HEK293T (cell line): ENCODE results near the gene WDR62.
A peak's percentile ranks its signal among the peaks of the same experiment; 100 is the strongest.
"Not testable (repeated sequence)": the region's sequence is repeated elsewhere in the genome, so short reads cannot be mapped to it uniquely, and the experiment has no call there.

Experiments used
- CTCF ChIA-PET: fragments of 350-600 bp; formaldehyde crosslinking; extraction: SDS; loops from one replicate; lab custom pipeline; 2021; ENCODE audit warnings: antibody characterized with exemption, inconsistent platforms; lab: Yijun Ruan, JAX
- POLR2A ChIA-PET: fragments of 350-600 bp; formaldehyde crosslinking; extraction: SDS; loops from one replicate; lab custom pipeline; 2020; ENCODE audit warnings: antibody characterized with exemption, inconsistent platforms; lab: Yijun Ruan, JAX
- DNase-seq: peaks from one replicate; pipeline ENCODE4 v3.0.0; 2012; ENCODE audit warnings: mixed read lengths; ENCODE audit errors: extremely low spot score
- ARNT ChIP-seq: fragments of 450-650 bp; IDR thresholded peaks from 2 replicates; pipeline ENCODE4 v1.6.1; 2017; ENCODE audit warnings: mild to moderate bottlenecking
- BHLHE40 ChIP-seq: fragments of 450-650 bp; IDR thresholded peaks from 2 replicates; pipeline ENCODE4 v1.6.1; 2016; ENCODE audit warnings: mild to moderate bottlenecking, moderate library complexity, borderline replicate concordance
- CTBP1 ChIP-seq: fragments of 450-650 bp; IDR thresholded peaks from 2 replicates; pipeline ENCODE4 v1.6.1; 2016; ENCODE audit warnings: borderline replicate concordance
- ELF4 ChIP-seq: fragments of 450-650 bp; IDR thresholded peaks from 2 replicates; pipeline ENCODE4 v1.6.1; 2017; ENCODE audit warnings: antibody characterized with exemption
- FOXA1 ChIP-seq: fragments of 450-650 bp; IDR thresholded peaks from 2 replicates; pipeline ENCODE4 v1.6.1; 2016; ENCODE audit warnings: mild to moderate bottlenecking
- FOXK2 ChIP-seq: fragments of 450-650 bp; IDR thresholded peaks from 2 replicates; pipeline ENCODE4 v1.6.1; 2016; ENCODE audit warnings: mild to moderate bottlenecking
- FOXM1 ChIP-seq: fragments of 450-650 bp; IDR thresholded peaks from 2 replicates; pipeline ENCODE4 v1.6.1; 2017; ENCODE audit warnings: mild to moderate bottlenecking, borderline replicate concordance
- HDGF ChIP-seq: fragments of 450-650 bp; IDR thresholded peaks from 2 replicates; pipeline ENCODE4 v1.6.1; 2017; ENCODE audit warnings: antibody characterized with exemption, borderline replicate concordance
- L3MBTL2 ChIP-seq: fragments of 450-650 bp; conservative IDR thresholded peaks from 2 replicates; pipeline ENCODE4 v1.6.1; 2016; ENCODE audit warnings: mild to moderate bottlenecking
- LEF1 ChIP-seq: fragments of 450-650 bp; IDR thresholded peaks from 2 replicates; pipeline ENCODE4 v1.6.1; 2017; ENCODE audit warnings: mild to moderate bottlenecking, borderline replicate concordance
- NFRKB ChIP-seq: fragments of 450-650 bp; IDR thresholded peaks from 2 replicates; pipeline ENCODE4 v1.6.1; 2016; ENCODE audit warnings: mild to moderate bottlenecking, moderate library complexity
- PKNOX1 ChIP-seq: fragments of 450-650 bp; IDR thresholded peaks from 2 replicates; pipeline ENCODE4 v1.6.1; 2016
- SP1 ChIP-seq: fragments of 450-650 bp; IDR thresholded peaks from 2 replicates; pipeline ENCODE4 v1.6.1; 2017
- SUZ12 ChIP-seq: fragments of 450-650 bp; IDR thresholded peaks from 2 replicates; pipeline ENCODE4 v1.6.1; 2016; ENCODE audit warnings: mild to moderate bottlenecking
- TARDBP ChIP-seq: fragments of 450-650 bp; IDR thresholded peaks from 2 replicates; pipeline ENCODE4 v1.6.1; 2016
- ZNF384 ChIP-seq: fragments of 450-650 bp; IDR thresholded peaks from 2 replicates; pipeline ENCODE4 v1.6.1; 2016

The WDR62 gene

GRCh38 chr19:36128392-36128736 lies 73.7 kb downstream of the WDR62 start:
- TF ChIP-seq LEF1 (no peak), ARNT (no peak), FOXA1 (no peak), BHLHE40 (no peak), L3MBTL2 (0 out of 2 replicates have a peak, but pooled peaks have one; percentile 49), SP1 (no peak), FOXK2 (no peak)
- no peak for DNase-seq
- CTCF ChIA-PET = interaction anchor here (0.5 to 1.1 kb wide), 10 partner anchors 8 to 474 kb away, joined by 3 to 8 read pairs (median 4); partner anchors contain the start of gene POLR2I
- POLR2A ChIA-PET = interaction anchor here (0.9 to 4.6 kb wide), 15 partner anchors 8 to 722 kb away, joined by 3 to 39 read pairs (median 3); partner anchors contain the start of genes ALKBH6, CAPNS1, POLR2I and TBCB

GRCh38 chr19:36131221-36131620 lies 76.5 kb downstream of the WDR62 start:
- POLR2A ChIA-PET = interaction anchor here (1.6 kb wide), 1 partner anchor 9 kb away, joined by 9 read pairs; the partner anchor contains the start of gene CAPNS1
- DNase-seq, CTCF ChIA-PET: not testable (repeated sequence)

GRCh38 chr19:36134867-36135266 lies 80.2 kb downstream of the WDR62 start:
- CTCF ChIA-PET, DNase-seq, POLR2A ChIA-PET: not testable (repeated sequence)

GRCh38 chr19:36136964-36137686 lies 82.4 kb downstream of the WDR62 start:
- ChIA-PET POLR2A (interaction anchor here (0.9 to 3.2 kb wide), 3 partner anchors 9 to 78 kb away, joined by 3 to 23 read pairs (median 5); partner anchors contain the start of genes POLR2I, TBCB, ZNF146 and ZNF565), CTCF (interaction anchor here (0.7 kb wide), 2 partner anchors 9 to 49 kb away, joined by 3 to 5 read pairs; no protein-coding TSS in a partner anchor)
- TF ChIP-seq NFRKB (no peak), LEF1 (no peak), BHLHE40 (no peak), SUZ12 (no peak), PKNOX1 (no peak), ELF4 (no peak), ARNT (no peak), ZNF384 (no peak), FOXK2 (no peak), TARDBP (no peak), SP1 (no peak)
- DNase-seq = no peak

- POLR2A ChIA-PET = interaction anchor here (0.7 to 2.0 kb wide), 7 partner anchors 8 to 30 kb away, joined by 3 to 18 read pairs (median 7); partner anchors contain the start of genes POLR2I and TBCB
- CTCF ChIA-PET = interaction anchor here (0.5 kb wide), 1 partner anchor 306 kb away, joined by 3 read pairs; no protein-coding TSS in a partner anchor
- no peak for DNase-seq
- no peak for TF ChIP-seq HDGF
- no peak for TF ChIP-seq FOXA1
- no peak for TF ChIP-seq SUZ12
- no peak for TF ChIP-seq BHLHE40
- TF ChIP-seq LEF1 = no peak
- TF ChIP-seq SP1 = no peak
- TF ChIP-seq L3MBTL2 = no peak
- TF ChIP-seq FOXM1 = no peak
- no peak for TF ChIP-seq ELF4
- no peak for TF ChIP-seq CTBP1
- TF ChIP-seq NFRKB = no peak
- no peak for TF ChIP-seq FOXK2
- no peak for TF ChIP-seq ARNT
- TF ChIP-seq PKNOX1 = no peak
- TF ChIP-seq ZNF384 = no peak
- TF ChIP-seq TARDBP = no peak
Observed at GRCh38 chr19:36139120-36139472, 84.4 kb downstream of the WDR62 start.

- POLR2A ChIA-PET = interaction anchor here (0.7 to 2.0 kb wide), 7 partner anchors 9 to 75 kb away, joined by 3 to 18 read pairs (median 7); partner anchors contain the start of genes POLR2I, TBCB, ZNF146 and ZNF565
- DNase-seq = peak; percentile 97
- CTCF ChIA-PET = no interaction called here
- TF ChIP-seq SP1 = no peak
- TF ChIP-seq TARDBP = peak; percentile 74
- TF ChIP-seq FOXM1 = peak; percentile 95
- TF ChIP-seq FOXK2 = no peak
- no peak for TF ChIP-seq ELF4
- TF ChIP-seq L3MBTL2 = peak; percentile 48
- no peak for TF ChIP-seq SUZ12
- TF ChIP-seq LEF1 = no peak
- TF ChIP-seq CTBP1 = peak; percentile 48; the same call in 1 of the 2 replicates
Observed at GRCh38 chr19:36139473-36140303, 85.0 kb downstream of the WDR62 start, which contains the start of gene CAPNS1. TSS of gene CAPNS1 (plus strand) at chr19:36140066. CDS start at chr19:36141012, 946 bp downstream.
